ENCODE data around the gene DLG1.

DLG1 gene

DNA sequence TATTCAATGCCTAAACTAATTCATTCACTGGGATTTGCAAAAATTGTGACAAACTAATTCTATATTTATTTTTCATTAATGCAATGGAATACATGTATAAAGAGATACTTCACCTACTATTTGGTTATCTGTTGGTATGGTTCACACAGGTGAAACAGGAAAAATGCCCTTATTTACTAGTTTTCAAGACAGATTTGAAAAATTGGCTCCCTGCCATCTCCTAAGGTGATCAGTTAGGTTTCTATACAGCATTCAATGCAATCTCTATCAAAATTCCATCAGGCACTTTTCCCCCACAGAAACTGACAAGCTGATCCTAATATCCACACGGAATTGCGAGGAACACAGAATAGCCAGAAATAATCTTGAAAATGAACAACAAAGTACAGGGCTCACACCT is 101.1 kb downstream of the DLG1 start:
- TF ChIP-seq TAF1 (IDR thresholded peaks at IDR 0.05; ENCODE audit: borderline replicate concordance, insufficient read depth, low read length) (no peak), SIN3A (IDR thresholded peaks at IDR 0.05; ENCODE audit: borderline replicate concordance, insufficient read depth, low read length) (no peak), POLR2AphosphoS5 (IDR thresholded peaks at IDR 0.05; ENCODE audit: low read depth, low read length) (no peak), FOXP2 (optimal IDR thresholded peaks at IDR 0.05; ENCODE audit: borderline replicate concordance, extremely low read depth, extremely low read length, insufficient read depth) (no peak)
- TF ChIP-seq, protein P1, sequence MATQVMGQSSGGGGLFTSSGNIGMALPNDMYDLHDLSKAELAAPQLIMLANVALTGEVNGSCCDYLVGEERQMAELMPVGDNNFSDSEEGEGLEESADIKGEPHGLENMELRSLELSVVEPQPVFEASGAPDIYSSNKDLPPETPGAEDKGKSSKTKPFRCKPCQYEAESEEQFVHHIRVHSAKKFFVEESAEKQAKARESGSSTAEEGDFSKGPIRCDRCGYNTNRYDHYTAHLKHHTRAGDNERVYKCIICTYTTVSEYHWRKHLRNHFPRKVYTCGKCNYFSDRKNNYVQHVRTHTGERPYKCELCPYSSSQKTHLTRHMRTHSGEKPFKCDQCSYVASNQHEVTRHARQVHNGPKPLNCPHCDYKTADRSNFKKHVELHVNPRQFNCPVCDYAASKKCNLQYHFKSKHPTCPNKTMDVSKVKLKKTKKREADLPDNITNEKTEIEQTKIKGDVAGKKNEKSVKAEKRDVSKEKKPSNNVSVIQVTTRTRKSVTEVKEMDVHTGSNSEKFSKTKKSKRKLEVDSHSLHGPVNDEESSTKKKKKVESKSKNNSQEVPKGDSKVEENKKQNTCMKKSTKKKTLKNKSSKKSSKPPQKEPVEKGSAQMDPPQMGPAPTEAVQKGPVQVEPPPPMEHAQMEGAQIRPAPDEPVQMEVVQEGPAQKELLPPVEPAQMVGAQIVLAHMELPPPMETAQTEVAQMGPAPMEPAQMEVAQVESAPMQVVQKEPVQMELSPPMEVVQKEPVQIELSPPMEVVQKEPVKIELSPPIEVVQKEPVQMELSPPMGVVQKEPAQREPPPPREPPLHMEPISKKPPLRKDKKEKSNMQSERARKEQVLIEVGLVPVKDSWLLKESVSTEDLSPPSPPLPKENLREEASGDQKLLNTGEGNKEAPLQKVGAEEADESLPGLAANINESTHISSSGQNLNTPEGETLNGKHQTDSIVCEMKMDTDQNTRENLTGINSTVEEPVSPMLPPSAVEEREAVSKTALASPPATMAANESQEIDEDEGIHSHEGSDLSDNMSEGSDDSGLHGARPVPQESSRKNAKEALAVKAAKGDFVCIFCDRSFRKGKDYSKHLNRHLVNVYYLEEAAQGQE (IDR thresholded peaks at IDR 0.05; ENCODE audit: insufficient read depth in 1 of 2, low read depth in 2 of 2, low read length in 2 of 2), result no peak

DNA sequence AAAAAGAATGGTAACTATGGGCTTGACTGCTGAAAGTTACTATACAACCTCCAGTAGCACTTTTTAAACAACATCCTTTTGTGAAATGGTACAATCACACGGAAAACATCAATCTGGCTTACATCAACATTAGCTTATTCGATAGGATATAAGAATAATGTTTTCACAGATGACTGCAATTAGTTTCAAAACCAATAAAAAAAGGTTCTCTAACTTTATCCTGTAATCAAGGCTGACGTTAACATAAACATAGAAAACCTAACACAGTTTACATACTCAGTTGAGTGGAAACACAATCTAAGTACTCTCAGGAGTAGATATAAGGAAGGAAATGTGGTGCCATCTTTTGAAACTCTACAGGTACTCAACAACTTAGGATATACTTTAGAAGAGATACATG is 102.2 kb downstream of the DLG1 start:
- TF ChIP-seq FOXP2 (optimal IDR thresholded peaks at IDR 0.05; ENCODE audit: borderline replicate concordance, extremely low read depth, extremely low read length, insufficient read depth) (no peak), SIN3A (IDR thresholded peaks at IDR 0.05; ENCODE audit: borderline replicate concordance, insufficient read depth, low read length) (no peak), TAF1 (IDR thresholded peaks at IDR 0.05; ENCODE audit: borderline replicate concordance, insufficient read depth, low read length) (no peak), POLR2AphosphoS5 (IDR thresholded peaks at IDR 0.05; ENCODE audit: low read depth, low read length) (no peak)
- TF ChIP-seq, protein P1 (IDR thresholded peaks at IDR 0.05; ENCODE audit: insufficient read depth in 1 of 2, low read depth in 2 of 2, low read length in 2 of 2), result no peak

DNA sequence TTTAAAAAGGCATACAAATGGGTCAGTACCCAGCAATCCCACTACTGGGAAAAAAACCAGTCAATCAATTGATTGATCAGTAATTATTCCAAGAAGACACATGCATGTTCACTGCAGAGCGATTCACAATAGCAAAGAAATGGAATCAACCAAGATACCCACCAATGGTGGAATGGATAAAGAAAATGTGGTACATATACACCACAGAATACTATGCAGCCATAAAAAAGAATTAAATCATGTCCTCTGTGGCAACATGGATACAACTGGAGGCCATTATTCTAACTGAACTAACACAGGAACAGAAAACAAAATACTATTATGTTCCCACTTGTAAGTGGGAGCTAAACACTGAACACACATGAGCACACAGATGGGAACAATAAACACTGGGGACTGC is 103.1 kb downstream of the DLG1 start:
- TF ChIP-seq TAF1 (IDR thresholded peaks at IDR 0.05; ENCODE audit: borderline replicate concordance, insufficient read depth, low read length), result no peak
- TF ChIP-seq, protein P1 (IDR thresholded peaks at IDR 0.05; ENCODE audit: insufficient read depth in 1 of 2, low read depth in 2 of 2, low read length in 2 of 2), result no peak
- TF ChIP-seq SIN3A (IDR thresholded peaks at IDR 0.05; ENCODE audit: borderline replicate concordance, insufficient read depth, low read length), result no peak
- no peak for TF ChIP-seq POLR2AphosphoS5 (IDR thresholded peaks at IDR 0.05; ENCODE audit: low read depth, low read length)
- no peak for TF ChIP-seq FOXP2 (optimal IDR thresholded peaks at IDR 0.05; ENCODE audit: borderline replicate concordance, extremely low read depth, extremely low read length, insufficient read depth)

DNA sequence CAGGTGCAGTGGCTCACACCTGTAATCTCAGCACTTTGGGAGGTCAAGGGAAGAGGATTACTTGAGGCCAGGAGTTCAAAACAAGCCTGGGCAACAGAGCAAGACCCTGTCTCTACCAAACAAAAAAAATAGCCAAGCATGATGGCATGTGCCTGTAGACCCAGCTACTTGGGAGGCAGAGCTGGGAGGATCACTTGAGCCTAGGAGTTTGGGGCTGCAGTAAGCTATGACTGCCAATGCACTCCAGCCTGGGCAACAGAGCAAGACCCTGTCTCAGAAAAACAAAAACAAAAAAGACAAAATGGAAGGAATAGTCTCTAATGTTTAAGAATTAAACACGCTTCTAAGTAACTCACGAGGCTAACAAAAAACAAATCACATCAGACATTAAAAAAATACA is 106.5 kb downstream of the DLG1 start:
- TF ChIP-seq SIN3A (IDR thresholded peaks at IDR 0.05; ENCODE audit: borderline replicate concordance, insufficient read depth, low read length) (no peak), TAF1 (IDR thresholded peaks at IDR 0.05; ENCODE audit: borderline replicate concordance, insufficient read depth, low read length) (no peak), FOXP2 (optimal IDR thresholded peaks at IDR 0.05; ENCODE audit: borderline replicate concordance, extremely low read depth, extremely low read length, insufficient read depth) (no peak), POLR2AphosphoS5 (IDR thresholded peaks at IDR 0.05; ENCODE audit: low read depth, low read length) (no peak)
- TF ChIP-seq, protein P1 (IDR thresholded peaks at IDR 0.05; ENCODE audit: insufficient read depth in 1 of 2, low read depth in 2 of 2, low read length in 2 of 2), result no peak

DNA sequence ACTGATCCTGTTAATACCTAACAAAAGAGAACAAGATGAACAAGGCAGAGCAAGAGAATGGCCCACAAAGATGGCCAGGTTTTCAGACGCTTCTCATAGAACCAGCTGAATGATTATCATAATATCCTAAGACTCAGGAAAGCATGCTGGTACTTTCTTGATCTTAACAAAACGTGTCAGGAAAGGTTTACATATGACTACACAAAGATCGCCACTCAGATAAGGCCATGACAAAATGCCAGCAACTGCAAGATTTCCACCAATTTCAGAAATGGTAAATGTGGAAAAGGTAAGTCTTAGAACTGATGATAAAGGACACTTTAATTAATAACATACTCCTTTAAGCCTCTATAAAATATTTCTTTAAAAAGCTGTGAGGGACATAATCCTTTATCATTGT is 108.8 kb downstream of the DLG1 start:
- TF ChIP-seq TAF1 (IDR thresholded peaks at IDR 0.05; ENCODE audit: borderline replicate concordance, insufficient read depth, low read length), result no peak
- TF ChIP-seq, protein P1 (IDR thresholded peaks at IDR 0.05; ENCODE audit: insufficient read depth in 1 of 2, low read depth in 2 of 2, low read length in 2 of 2), result no peak
- no peak for TF ChIP-seq SIN3A (IDR thresholded peaks at IDR 0.05; ENCODE audit: borderline replicate concordance, insufficient read depth, low read length)
- no peak for TF ChIP-seq POLR2AphosphoS5 (IDR thresholded peaks at IDR 0.05; ENCODE audit: low read depth, low read length)
- TF ChIP-seq FOXP2 (optimal IDR thresholded peaks at IDR 0.05; ENCODE audit: borderline replicate concordance, extremely low read depth, extremely low read length, insufficient read depth), result no peak
